Hematopoietic multipotent progenitor cell treated with erythropoietin and hydrocortisone succinate and interleukin-3 and kit ligand, for 17 days (in vitro differentiated cells): ENCODE results near the gene TREX2.

Source experiments
- DNase-seq: peaks from one replicate; pipeline ENCODE4 v3.0.0-alpha.2; 2015; ENCODE audit warnings: low spot score

Gene TREX2

GRCh38 chrX:153475751-153476281 lies 30.0 kb upstream of the TREX2 start:
- no peak for DNase-seq

- no peak for DNase-seq
Observed at GRCh38 chrX:153475271-153475670, 29.4 kb upstream of the TREX2 start.

GRCh38 chrX:153474718-153475117 lies 28.9 kb upstream of the TREX2 start:
- no peak for DNase-seq

- DNase-seq, result no peak
Observed at GRCh38 chrX:153474266-153474665, 28.4 kb upstream of the TREX2 start.

- no peak for DNase-seq
Observed at GRCh38 chrX:153473126-153473525, 27.3 kb upstream of the TREX2 start.

- DNase-seq, result no peak
Observed at GRCh38 chrX:153471663-153472280, 25.9 kb upstream of the TREX2 start.

GRCh38 chrX:153470411-153471363 lies 24.8 kb upstream of the TREX2 start, which contains the start of gene HAUS7:
Gene HAUS7, minus strand, starts transcription at chrX:153470576. Its CDS starts 19 bp downstream, at chrX:153470557.
- DNase-seq, result peak; percentile 89

GRCh38 chrX:153469811-153470410 lies 24.1 kb upstream of the TREX2 start:
- DNase-seq, result peak; percentile 2

- DNase-seq, result no peak
Observed at GRCh38 chrX:153468008-153468580, 22.2 kb upstream of the TREX2 start.

- no peak for DNase-seq
Observed at GRCh38 chrX:153465691-153466380, 20.0 kb upstream of the TREX2 start.

GRCh38 chrX:153464116-153464515 lies 18.3 kb upstream of the TREX2 start:
- DNase-seq, result no peak

GRCh38 chrX:153463556-153463955 lies 17.7 kb upstream of the TREX2 start:
- no peak for DNase-seq

GRCh38 chrX:153463031-153463430 lies 17.2 kb upstream of the TREX2 start:
- DNase-seq, result no peak

GRCh38 chrX:153462291-153462690 lies 16.4 kb upstream of the TREX2 start:
- DNase-seq, result no peak

GRCh38 chrX:153460826-153461225 lies 15.0 kb upstream of the TREX2 start:
- DNase-seq, result peak; percentile 30

GRCh38 chrX:153459986-153460385 lies 14.1 kb upstream of the TREX2 start:
- no peak for DNase-seq

GRCh38 chrX:153458476-153458875 lies 12.6 kb upstream of the TREX2 start:
- no peak for DNase-seq

GRCh38 chrX:153457827-153458466 lies 12.1 kb upstream of the TREX2 start:
- DNase-seq, result no peak

- DNase-seq, result no peak
Observed at GRCh38 chrX:153457136-153457825, 11.4 kb upstream of the TREX2 start.

- no peak for DNase-seq
Observed at GRCh38 chrX:153456704-153457103, 10.8 kb upstream of the TREX2 start.
